COLO829 (cell line): ENCODE measurements around the gene SLC10A1.

Experiments used
- DNase-seq: peaks from one replicate; pipeline ENCODE4 v3.0.0; 2012; ENCODE audit warnings: low spot score

Gene SLC10A1

GRCh38 chr14:69808919-69809808, 12.1 kb upstream of the SLC10A1 start:
- DNase-seq, result no peak

- no peak for DNase-seq
Measured at GRCh38 chr14:69807192-69807591, 10.2 kb upstream of the SLC10A1 start.

- DNase-seq, result no peak
Measured at GRCh38 chr14:69804902-69805301, 7.9 kb upstream of the SLC10A1 start.

- peak; percentile 12 for DNase-seq
Measured at GRCh38 chr14:69803753-69804152, 6.7 kb upstream of the SLC10A1 start.

GRCh38 chr14:69798339-69798735, 1.3 kb upstream of the SLC10A1 start:
- DNase-seq, result no peak

- DNase-seq, result no peak
Measured at GRCh38 chr14:69797573-69798338, 715 bp upstream of the SLC10A1 start.

GRCh38 chr14:69795691-69796090, 1.4 kb downstream of the SLC10A1 start:
- DNase-seq, result no peak

- DNase-seq, result no peak
Measured at GRCh38 chr14:69794791-69795190, 2.2 kb downstream of the SLC10A1 start.

- no peak for DNase-seq
Measured at GRCh38 chr14:69792887-69793421, 4.1 kb downstream of the SLC10A1 start.

- peak; percentile 71 for DNase-seq
Measured at GRCh38 chr14:69789118-69789640, 7.9 kb downstream of the SLC10A1 start.

- no peak for DNase-seq
Measured at GRCh38 chr14:69786603-69787002, 10.4 kb downstream of the SLC10A1 start.

GRCh38 chr14:69784942-69785341, 12.1 kb downstream of the SLC10A1 start:
- DNase-seq, result no peak

- DNase-seq, result no peak
Measured at GRCh38 chr14:69780952-69781351, 16.1 kb downstream of the SLC10A1 start.

- DNase-seq, result no peak
Measured at GRCh38 chr14:69780092-69780491, 16.9 kb downstream of the SLC10A1 start.

- DNase-seq, result no peak
Measured at GRCh38 chr14:69779088-69779487, 18.0 kb downstream of the SLC10A1 start.

GRCh38 chr14:69776875-69777453, 20.1 kb downstream of the SLC10A1 start:
- no peak for DNase-seq

- DNase-seq, result no peak
Measured at GRCh38 chr14:69775012-69775411, 22.0 kb downstream of the SLC10A1 start.

GRCh38 chr14:69773571-69774276, 23.3 kb downstream of the SLC10A1 start:
- DNase-seq, result no peak

- DNase-seq, result no peak
Measured at GRCh38 chr14:69772082-69773017, 24.7 kb downstream of the SLC10A1 start.

GRCh38 chr14:69771136-69771535, 25.9 kb downstream of the SLC10A1 start:
- no peak for DNase-seq

GRCh38 chr14:69770559-69770958, 26.5 kb downstream of the SLC10A1 start:
- DNase-seq, result no peak
